Sigmoid colon (tissue), 7 donors: ENCODE results near the gene FAM241A. TPM values are rescaled to one million over a fixed set of nuclear protein-coding genes. Genes with fewer than 3 reads are reported as not detected.

ENCODE experiments used
- DNase-seq: peaks from one replicate; pipeline ENCODE4 v3.0.0-alpha.2; 2019
- H3K27ac ChIP-seq, 4 donors: fragments of 200-600 bp; sonication (generic); one replicate each; pipeline ENCODE4 v1.5.1; 2016 to 2019; ENCODE audit warnings: mild to moderate bottlenecking in 1 of 4
- H3K27me3 ChIP-seq, 3 donors: fragments of 200-600 bp; sonication (generic); one replicate each; pipeline ENCODE4 v1.5.1; 2019; ENCODE audit warnings: mild to moderate bottlenecking in 1 of 3
- H3K36me3 ChIP-seq, 4 donors: fragments of 200-600 bp; sonication (generic); one replicate each; pipeline ENCODE4 v1.5.1; 2016 to 2019
- H3K4me1 ChIP-seq, 4 donors: fragments of 200-600 bp; sonication (generic); one replicate each; pipeline ENCODE4 v1.5.1; 2017 to 2019
- H3K4me3 ChIP-seq, 4 donors: fragments of 200-600 bp; sonication (generic); one replicate each; pipeline ENCODE4 v1.5.1; 2017 to 2019; ENCODE audit warnings: mild to moderate bottlenecking in 2 of 4, moderate library complexity in 1 of 4
- H3K9me3 ChIP-seq, 4 donors: fragments of 200-600 bp in 3 of 4; sonication (generic) in 3 of 4; one replicate each; pipeline versions ENCODE4 v1.5.1 to v1.6.1; 2013 to 2019
- CTCF ChIP-seq, 4 experiments: fragments of 450-650 bp in 3 of 4; fragments of 200-600 bp in 1 of 4; IDR thresholded peaks; one replicate each; pipeline ENCODE4 v1.5.1; 2016 to 2019; ENCODE audit warnings: antibody characterized with exemption in 4 of 4, mild to moderate bottlenecking in 3 of 4, moderate library complexity in 2 of 4
- EP300 ChIP-seq, 4 donors: sonication (generic); formaldehyde crosslinking; IDR thresholded peaks; one replicate each; pipeline ENCODE4 v1.6.1; 2017; ENCODE audit warnings: antibody characterized with exemption in 4 of 4
- POLR2A ChIP-seq, 2 donors: fragments of 450-650 bp; IDR thresholded peaks; one replicate each; pipeline ENCODE4 v1.6.1; 2016; ENCODE audit warnings: antibody characterized with exemption in 2 of 2, mild to moderate bottlenecking in 2 of 2, moderate library complexity in 2 of 2
- POLR2AphosphoS5 ChIP-seq, 4 donors: sonication (generic); formaldehyde crosslinking; IDR thresholded peaks; one replicate each; pipeline ENCODE4 v1.6.1; 2017; ENCODE audit warnings: antibody characterized with exemption in 4 of 4
- WGBS, 2 donors: extraction: QIAGEN DNeasy Blood & Tissue Kit; methylation state at CpG; one replicate each; pipeline ENCODE4 v1.1.7; 2013; 5-methylcytosine and 5-hydroxymethylcytosine counted together
- intact Hi-C: fragments of 100-400 bp; cut with DNase I; formaldehyde crosslinking; loops from one replicate; pipeline ENCODE4 v1.15.1; 2023
- polyA plus RNA-seq, 3 donors: library from polyadenylated mRNA; stranded (reverse); fragments of 200-250 nt; gene quantifications; one replicate each; pipeline ENCODE4 v1.2.3, GENCODE V29; 2013
- total RNA-seq, 4 donors: library from RNA; depleted of rRNA; stranded (reverse); fragments of >200 nt; gene quantifications; one replicate each; pipeline ENCODE4 v1.1.0, GENCODE V29; 2016
- donor health status: healthy with polysubstance abuse.
- donor health status: Bipolar disorder and iron deficiency.
- donor health status: healthy.

FAM241A gene
- total and polyA plus RNA-seq, 7 donors, result 1.2 to 3.7 (median 2.8) TPM

GRCh38 chr4:112112590-112113170 is 32.6 kb upstream of the FAM241A start:
- no peaks in the 10 kb centered on the region for H3K27me3 ChIP-seq
- no peak overlapping the region for H3K4me3 ChIP-seq
- H3K4me1 ChIP-seq, result peaks cover 0 to 3% (median 0%) of the 10 kb centered on the region in 4 donors
- 22 to 80% methylated on average over 2 of the region's 2 CpGs for WGBS, 2 donors
- TF ChIP-seq POLR2AphosphoS5 (IDR thresholded peaks at IDR 0.05) (no peak), EP300 (IDR thresholded peaks at IDR 0.05) (no peak), CTCF (IDR thresholded peaks at IDR 0.05) (no peak), POLR2A (IDR thresholded peaks at IDR 0.05) (no peak)
- intact Hi-C loops, result no loop called here
- no peaks in the 10 kb centered on the region for H3K9me3 ChIP-seq
- H3K27ac ChIP-seq, result no peak overlapping the region
- no peaks in the 10 kb centered on the region for H3K36me3 ChIP-seq
- no peak for DNase-seq

DNA sequence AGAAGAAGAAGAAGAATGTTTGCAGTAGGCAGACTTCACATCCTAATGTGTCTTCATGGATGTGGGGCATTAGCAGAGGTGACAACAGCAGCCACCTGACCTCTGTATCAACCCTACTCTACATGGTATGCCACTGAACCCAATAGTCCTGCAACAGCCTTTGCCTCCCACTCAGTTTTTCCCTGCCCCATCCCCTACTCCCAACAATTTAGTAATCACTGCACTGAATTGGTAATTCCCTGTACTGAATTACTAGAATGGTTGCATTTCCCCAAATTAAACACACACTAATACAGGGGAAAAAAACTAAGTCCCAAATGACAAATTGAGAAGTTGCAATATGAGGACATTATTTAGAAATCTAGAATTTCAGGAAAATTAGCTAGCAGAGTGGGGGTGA is 31.4 kb upstream of the FAM241A start:
- Histone ChIP-seq H3K4me1 (peaks cover 0 to 3% (median 0%) of the 10 kb centered on the region in 4 donors), H3K27me3 (no peaks in the 10 kb centered on the region), H3K27ac (no peak overlapping the region), H3K36me3 (no peaks in the 10 kb centered on the region), H3K4me3 (no peak overlapping the region), H3K9me3 (no peaks in the 10 kb centered on the region)
- intact Hi-C loops, result no loop called here
- no peak for DNase-seq
- TF ChIP-seq CTCF (IDR thresholded peaks at IDR 0.05), result no peak
- no peak for TF ChIP-seq POLR2A (IDR thresholded peaks at IDR 0.05)
- TF ChIP-seq EP300 (IDR thresholded peaks at IDR 0.05), result no peak
- TF ChIP-seq POLR2AphosphoS5 (IDR thresholded peaks at IDR 0.05), result no peak

DNA sequence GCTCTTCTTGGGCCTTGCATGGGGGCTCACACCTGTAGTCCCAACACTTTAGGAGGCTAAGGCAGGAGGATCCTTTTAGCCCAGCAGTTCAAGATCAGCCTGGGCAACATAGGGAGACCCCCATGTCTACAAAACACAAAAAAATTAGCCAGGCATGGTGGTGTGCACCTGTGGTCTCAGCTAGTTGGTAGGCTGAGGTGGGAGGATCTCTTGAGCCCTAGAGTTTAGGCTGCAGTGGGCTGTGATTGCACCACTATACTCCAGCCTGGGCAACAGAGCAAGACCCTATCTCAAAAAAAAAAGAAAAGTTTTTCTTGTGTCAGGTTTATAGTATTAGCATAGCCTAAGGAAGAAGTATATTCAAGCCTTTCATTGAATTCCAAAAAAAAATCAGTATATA is 30.8 kb upstream of the FAM241A start:
- intact Hi-C loops, result no loop called here
- no peaks in the 10 kb centered on the region for H3K36me3 ChIP-seq
- H3K4me3 ChIP-seq, result no peak overlapping the region
- no peaks in the 10 kb centered on the region for H3K9me3 ChIP-seq
- DNase-seq, result no peak
- H3K4me1 ChIP-seq, result peaks cover 0 to 3% (median 0%) of the 10 kb centered on the region in 4 donors
- H3K27ac ChIP-seq, result no peak overlapping the region
- TF ChIP-seq POLR2A (IDR thresholded peaks at IDR 0.05), result no peak
- no peak for TF ChIP-seq CTCF (IDR thresholded peaks at IDR 0.05)
- no peak for TF ChIP-seq POLR2AphosphoS5 (IDR thresholded peaks at IDR 0.05)
- no peak for TF ChIP-seq EP300 (IDR thresholded peaks at IDR 0.05)
- no peaks in the 10 kb centered on the region for H3K27me3 ChIP-seq

- Histone ChIP-seq H3K36me3 (no peaks in the 10 kb centered on the region), H3K9me3 (no peaks in the 10 kb centered on the region), H3K27me3 (no peaks in the 10 kb centered on the region), H3K4me1 (no peaks in the 10 kb centered on the region), H3K27ac (no peak overlapping the region), H3K4me3 (no peak overlapping the region)
- intact Hi-C loops, result no loop called here
- WGBS, 2 donors, result no CpG with 5 or more reads among the region's 1 CpG
- TF ChIP-seq POLR2A (IDR thresholded peaks at IDR 0.05) (no peak), POLR2AphosphoS5 (IDR thresholded peaks at IDR 0.05) (no peak), CTCF (IDR thresholded peaks at IDR 0.05) (no peak), EP300 (IDR thresholded peaks at IDR 0.05) (no peak)
- no peak for DNase-seq
Measured at GRCh38 chr4:112118742-112119352, 26.4 kb upstream of the FAM241A start.

DNA sequence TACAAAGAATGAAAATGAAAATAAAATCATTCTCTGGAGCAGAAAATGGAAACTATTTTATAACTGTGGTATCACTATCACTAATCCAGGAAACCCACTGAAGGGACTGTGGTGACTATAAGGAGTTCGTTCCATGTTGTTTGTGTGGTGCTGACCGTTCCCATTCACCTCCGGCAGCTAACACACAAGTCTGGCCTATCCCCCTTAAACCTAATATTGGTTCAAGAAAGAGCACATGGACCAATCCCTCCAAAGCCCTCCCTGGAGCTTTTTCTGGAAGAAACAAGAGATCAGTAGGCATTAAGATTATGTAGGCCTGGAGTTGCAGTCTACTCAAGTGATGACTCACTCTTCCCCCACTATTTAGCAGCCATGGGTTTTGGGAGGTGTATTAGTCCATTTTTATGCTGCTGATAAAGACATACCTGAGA is 25.9 kb upstream of the FAM241A start:
- no peaks in the 10 kb centered on the region for H3K4me1 ChIP-seq
- H3K9me3 ChIP-seq, result no peaks in the 10 kb centered on the region
- TF ChIP-seq CTCF (IDR thresholded peaks at IDR 0.05), result no peak
- no peak for TF ChIP-seq POLR2A (IDR thresholded peaks at IDR 0.05)
- TF ChIP-seq POLR2AphosphoS5 (IDR thresholded peaks at IDR 0.05), result no peak
- TF ChIP-seq EP300 (IDR thresholded peaks at IDR 0.05), result no peak
- no peaks in the 10 kb centered on the region for H3K27me3 ChIP-seq
- H3K4me3 ChIP-seq, result no peak overlapping the region
- 57 to 84% methylated on average over 3 of the region's 3 CpGs for WGBS, 2 donors
- no peaks in the 10 kb centered on the region for H3K36me3 ChIP-seq
- intact Hi-C loops, result no loop called here
- no peak overlapping the region for H3K27ac ChIP-seq
- no peak for DNase-seq
